Measurements from ENCODE around the gene MYB.
"Not testable (repeated sequence)": the region's sequence is repeated elsewhere in the genome, so short reads cannot be mapped to it uniquely, and the experiment has no call there.

MYB gene

GRCh38 chr6:135225911-135226310 lies 44.8 kb downstream of the MYB start:
- DNase-seq = no peak

- DNase-seq = no peak
Observed at GRCh38 chr6:135226537-135226936, 45.4 kb downstream of the MYB start.

GRCh38 chr6:135227349-135227748 lies 46.2 kb downstream of the MYB start:
- no peak for DNase-seq

- no peak for DNase-seq
Observed at GRCh38 chr6:135227758-135228157, 46.6 kb downstream of the MYB start.

- no peak for DNase-seq
Observed at GRCh38 chr6:135228486-135228885, 47.4 kb downstream of the MYB start.

- DNase-seq = no peak
Observed at GRCh38 chr6:135229996-135230395, 48.9 kb downstream of the MYB start.

- DNase-seq = no peak
Observed at GRCh38 chr6:135230711-135231468, 49.8 kb downstream of the MYB start.

GRCh38 chr6:135231469-135231844 lies 50.3 kb downstream of the MYB start:
- DNase-seq = no peak

- no peak for DNase-seq
Observed at GRCh38 chr6:135233686-135234491, 52.8 kb downstream of the MYB start.

- DNase-seq = no peak
Observed at GRCh38 chr6:135234492-135234780, 53.3 kb downstream of the MYB start.

GRCh38 chr6:135235716-135236115 lies 54.6 kb downstream of the MYB start:
- DNase-seq = no peak

- no peak for DNase-seq
Observed at GRCh38 chr6:135236319-135236718, 55.2 kb downstream of the MYB start.

- DNase-seq = no peak
Observed at GRCh38 chr6:135236732-135237131, 55.6 kb downstream of the MYB start.

- DNase-seq = no peak
Observed at GRCh38 chr6:135240711-135241110, 59.6 kb downstream of the MYB start.

- no peak for DNase-seq
Observed at GRCh38 chr6:135243871-135244796, 63.0 kb downstream of the MYB start.

GRCh38 chr6:135244805-135245204 lies 63.7 kb downstream of the MYB start:
- DNase-seq = no peak

GRCh38 chr6:135246412-135247012 lies 65.4 kb downstream of the MYB start:
- not testable (repeated sequence) for DNase-seq

GRCh38 chr6:135250234-135250633 lies 69.1 kb downstream of the MYB start:
- no peak for DNase-seq

- DNase-seq = no peak
Observed at GRCh38 chr6:135250751-135251497, 69.8 kb downstream of the MYB start.

GRCh38 chr6:135251498-135252441 lies 70.7 kb downstream of the MYB start:
- no peak for DNase-seq

GRCh38 chr6:135254471-135254870 lies 73.4 kb downstream of the MYB start:
- no peak for DNase-seq
